Measurements from ENCODE around the gene FKBP11.
A peak's percentile ranks its signal among the peaks of the same experiment; 100 is the strongest.

The FKBP11 gene

GRCh38 chr12:48947727-48948126 lies 22.4 kb upstream of the FKBP11 start:
- H3K4me3 Mint-ChIP-seq, result no peak overlapping the region
- H3K27ac Mint-ChIP-seq (ENCODE audit: low read depth), result no peak overlapping the region
- peaks cover 38% of the 10 kb centered on the region for H3K4me1 Mint-ChIP-seq
- H3K36me3 Mint-ChIP-seq (ENCODE audit: insufficient read depth), result peaks cover 10% of the 10 kb centered on the region
- ATAC-seq (replicated peaks; ENCODE audit: extremely low read depth, poor library complexity, severe bottlenecking) (no peak), DNase-seq (ENCODE audit: low spot score in 2 of 2) (no peak)
- no peaks in the 10 kb centered on the region for H3K27me3 Mint-ChIP-seq
- no peaks in the 10 kb centered on the region for H3K9me3 Mint-ChIP-seq

GRCh38 chr12:48946943-48947342 lies 21.7 kb upstream of the FKBP11 start:
- peaks cover 30% of the 10 kb centered on the region for H3K4me1 Mint-ChIP-seq
- no peak overlapping the region for H3K4me3 Mint-ChIP-seq
- DNase-seq (ENCODE audit: low spot score in 2 of 2), result no peak
- no peak overlapping the region for H3K27ac Mint-ChIP-seq (ENCODE audit: low read depth)
- no peaks in the 10 kb centered on the region for H3K9me3 Mint-ChIP-seq
- no peak for ATAC-seq (replicated peaks; ENCODE audit: extremely low read depth, poor library complexity, severe bottlenecking)
- H3K36me3 Mint-ChIP-seq (ENCODE audit: insufficient read depth), result peaks cover 11% of the 10 kb centered on the region
- no peaks in the 10 kb centered on the region for H3K27me3 Mint-ChIP-seq

GRCh38 chr12:48946205-48946604 lies 20.9 kb upstream of the FKBP11 start:
- Mint-ChIP-seq H3K27me3 (no peaks in the 10 kb centered on the region), H3K36me3 (ENCODE audit: insufficient read depth) (peaks cover 14% of the 10 kb centered on the region), H3K9me3 (no peaks in the 10 kb centered on the region), H3K27ac (ENCODE audit: low read depth) (no peak overlapping the region), H3K4me1 (peaks cover 28% of the 10 kb centered on the region), H3K4me3 (no peak overlapping the region)
- no peak for DNase-seq (ENCODE audit: low spot score in 2 of 2)
- ATAC-seq (replicated peaks; ENCODE audit: extremely low read depth, poor library complexity, severe bottlenecking), result no peak

GRCh38 chr12:48943221-48943620 lies 17.9 kb upstream of the FKBP11 start:
- Mint-ChIP-seq H3K27ac (ENCODE audit: low read depth) (no peak overlapping the region), H3K9me3 (no peaks in the 10 kb centered on the region), H3K4me1 (peaks cover 17% of the 10 kb centered on the region), H3K27me3 (no peaks in the 10 kb centered on the region), H3K36me3 (ENCODE audit: insufficient read depth) (peaks cover 25% of the 10 kb centered on the region), H3K4me3 (no peak overlapping the region)
- no peak for DNase-seq (ENCODE audit: low spot score in 2 of 2)
- ATAC-seq (replicated peaks; ENCODE audit: extremely low read depth, poor library complexity, severe bottlenecking), result no peak

- no peak for DNase-seq (ENCODE audit: low spot score in 2 of 2)
- Mint-ChIP-seq H3K27me3 (no peaks in the 10 kb centered on the region), H3K4me1 (peaks cover 25% of the 10 kb centered on the region), H3K36me3 (ENCODE audit: insufficient read depth) (peaks cover 29% of the 10 kb centered on the region), H3K4me3 (no peak overlapping the region), H3K27ac (ENCODE audit: low read depth) (no peak overlapping the region), H3K9me3 (no peaks in the 10 kb centered on the region)
- no peak for ATAC-seq (replicated peaks; ENCODE audit: extremely low read depth, poor library complexity, severe bottlenecking)
These were observed 14.9 kb upstream of the FKBP11 start for GRCh38 chr12:48940181-48940580.

GRCh38 chr12:48938805-48939204 lies 13.5 kb upstream of the FKBP11 start:
- Mint-ChIP-seq H3K36me3 (ENCODE audit: insufficient read depth) (peaks cover 29% of the 10 kb centered on the region), H3K4me3 (no peak overlapping the region), H3K4me1 (peaks cover 36% of the 10 kb centered on the region), H3K27ac (ENCODE audit: low read depth) (no peak overlapping the region), H3K9me3 (no peaks in the 10 kb centered on the region), H3K27me3 (no peaks in the 10 kb centered on the region)
- DNase-seq (ENCODE audit: low spot score in 2 of 2) (no peak), ATAC-seq (replicated peaks; ENCODE audit: extremely low read depth, poor library complexity, severe bottlenecking) (no peak)

GRCh38 chr12:48937170-48937569 lies 11.9 kb upstream of the FKBP11 start:
- H3K27ac Mint-ChIP-seq (ENCODE audit: low read depth), result peak overlapping the region; percentile 83

GRCh38 chr12:48936379-48936979 lies 11.2 kb upstream of the FKBP11 start:
- DNase-seq (ENCODE audit: low spot score in 2 of 2), result peak; percentile 75 to 88
- ATAC-seq (replicated peaks; ENCODE audit: extremely low read depth, poor library complexity, severe bottlenecking), result peak; percentile 30
- Mint-ChIP-seq H3K36me3 (ENCODE audit: insufficient read depth) (peaks cover 27% of the 10 kb centered on the region), H3K4me3 (peak overlapping the region; percentile 5), H3K27me3 (no peaks in the 10 kb centered on the region), H3K27ac (ENCODE audit: low read depth) (peak overlapping the region; percentile 83), H3K4me1 (peaks cover 44% of the 10 kb centered on the region), H3K9me3 (no peaks in the 10 kb centered on the region)

More at GRCh38 chr12:48937170-48937569, 11.9 kb upstream of the FKBP11 start:
- Mint-ChIP-seq H3K27me3 (no peaks in the 10 kb centered on the region), H3K36me3 (ENCODE audit: insufficient read depth) (peaks cover 30% of the 10 kb centered on the region), H3K4me1 (peaks cover 43% of the 10 kb centered on the region), H3K9me3 (no peaks in the 10 kb centered on the region), H3K4me3 (no peak overlapping the region)
- DNase-seq (ENCODE audit: low spot score in 2 of 2) (no peak), ATAC-seq (replicated peaks; ENCODE audit: extremely low read depth, poor library complexity, severe bottlenecking) (no peak)

GRCh38 chr12:48934312-48934706 lies 9.0 kb upstream of the FKBP11 start:
- no peak for ATAC-seq (replicated peaks; ENCODE audit: extremely low read depth, poor library complexity, severe bottlenecking)
- Mint-ChIP-seq H3K4me1 (peaks cover 57% of the 10 kb centered on the region), H3K4me3 (peak overlapping the region; percentile 50), H3K27ac (ENCODE audit: low read depth) (peak overlapping the region; percentile 90), H3K27me3 (no peaks in the 10 kb centered on the region), H3K9me3 (no peaks in the 10 kb centered on the region), H3K36me3 (ENCODE audit: insufficient read depth) (peaks cover 14% of the 10 kb centered on the region)
- no peak for DNase-seq (ENCODE audit: low spot score in 2 of 2)

GRCh38 chr12:48933664-48934311 lies 8.5 kb upstream of the FKBP11 start:
- Mint-ChIP-seq H3K36me3 (ENCODE audit: insufficient read depth) (peaks cover 10% of the 10 kb centered on the region), H3K27me3 (no peaks in the 10 kb centered on the region), H3K9me3 (no peaks in the 10 kb centered on the region), H3K27ac (ENCODE audit: low read depth) (peak overlapping the region; percentile 90), H3K4me1 (peaks cover 57% of the 10 kb centered on the region), H3K4me3 (peak overlapping the region; percentile 50)
- ATAC-seq (replicated peaks; ENCODE audit: extremely low read depth, poor library complexity, severe bottlenecking), result peak; percentile 95
- peak in 1 of 2 donors; percentile 48 for DNase-seq (ENCODE audit: low spot score in 2 of 2)

GRCh38 chr12:48932878-48933277 lies 7.6 kb upstream of the FKBP11 start:
- Mint-ChIP-seq H3K4me3 (peak overlapping the region; percentile 56), H3K27me3 (no peaks in the 10 kb centered on the region), H3K27ac (ENCODE audit: low read depth) (peak overlapping the region; percentile 90), H3K36me3 (ENCODE audit: insufficient read depth) (peaks cover 10% of the 10 kb centered on the region), H3K9me3 (no peaks in the 10 kb centered on the region), H3K4me1 (peaks cover 57% of the 10 kb centered on the region)
- DNase-seq (ENCODE audit: low spot score in 2 of 2), result no peak
- no peak for ATAC-seq (replicated peaks; ENCODE audit: extremely low read depth, poor library complexity, severe bottlenecking)

- H3K36me3 Mint-ChIP-seq (ENCODE audit: insufficient read depth), result peaks cover 6% of the 10 kb centered on the region
- H3K4me1 Mint-ChIP-seq, result peaks cover 55% of the 10 kb centered on the region
- no peak overlapping the region for H3K4me3 Mint-ChIP-seq
- no peaks in the 10 kb centered on the region for H3K9me3 Mint-ChIP-seq
- H3K27ac Mint-ChIP-seq (ENCODE audit: low read depth), result peak overlapping the region; percentile 42
- no peaks in the 10 kb centered on the region for H3K27me3 Mint-ChIP-seq
- no peak for DNase-seq (ENCODE audit: low spot score in 2 of 2)
- no peak for ATAC-seq (replicated peaks; ENCODE audit: extremely low read depth, poor library complexity, severe bottlenecking)
These were observed 5.2 kb upstream of the FKBP11 start for GRCh38 chr12:48930475-48930874.

GRCh38 chr12:48929551-48929950 lies 4.3 kb upstream of the FKBP11 start:
- ATAC-seq (replicated peaks; ENCODE audit: extremely low read depth, poor library complexity, severe bottlenecking) (no peak), DNase-seq (ENCODE audit: low spot score in 2 of 2) (no peak)
- Mint-ChIP-seq H3K36me3 (ENCODE audit: insufficient read depth) (peaks cover 11% of the 10 kb centered on the region), H3K4me3 (no peak overlapping the region), H3K27me3 (no peaks in the 10 kb centered on the region), H3K27ac (ENCODE audit: low read depth) (peak overlapping the region; percentile 42), H3K9me3 (no peaks in the 10 kb centered on the region), H3K4me1 (peaks cover 50% of the 10 kb centered on the region)

All from central memory CD8-positive, alpha-beta T cell (primary cell).